DLD1 (cell line): Measurements from ENCODE around the gene MAP4K1.

ENCODE experiments used
- in situ Hi-C: cut with HindIII; loops from 2 replicates; pipeline ENCODE4 v1.10.0; 2017; ENCODE audit warnings: low sequenced_read_pairs

The MAP4K1 gene

GRCh38 chr19:38617764-38618589 is at the start of gene MAP4K1:
TSS of gene MAP4K1 (minus strand) at chr19:38617953. CDS start at chr19:38617895, 58 bp downstream.
- in situ Hi-C loops: no loop called here

GRCh38 chr19:38666663-38667511 is 49.1 kb upstream of the MAP4K1 start:
- in situ Hi-C loops: no loop called here

- in situ Hi-C loops: no loop called here
Measured at GRCh38 chr19:38665950-38666662, 48.4 kb upstream of the MAP4K1 start.

- in situ Hi-C loops: no loop called here
Measured at GRCh38 chr19:38665219-38665931, 47.6 kb upstream of the MAP4K1 start.

GRCh38 chr19:38664503-38665211 is 46.9 kb upstream of the MAP4K1 start:
- in situ Hi-C loops: no loop called here

- in situ Hi-C loops: no loop called here
Measured at GRCh38 chr19:38663957-38664502, 46.3 kb upstream of the MAP4K1 start.

GRCh38 chr19:38663156-38663651 is 45.5 kb upstream of the MAP4K1 start:
- in situ Hi-C loops: no loop called here

GRCh38 chr19:38662537-38663155 is 44.9 kb upstream of the MAP4K1 start:
- in situ Hi-C loops: no loop called here

GRCh38 chr19:38661996-38662395 is 44.2 kb upstream of the MAP4K1 start:
- in situ Hi-C loops: no loop called here

GRCh38 chr19:38661136-38661535 is 43.4 kb upstream of the MAP4K1 start:
- in situ Hi-C loops: no loop called here

GRCh38 chr19:38660724-38661123 is 43.0 kb upstream of the MAP4K1 start:
- in situ Hi-C loops: no loop called here

GRCh38 chr19:38658462-38659306 is 40.9 kb upstream of the MAP4K1 start:
- in situ Hi-C loops: no loop called here

GRCh38 chr19:38657633-38658222 is 40.0 kb upstream of the MAP4K1 start:
- in situ Hi-C loops: no loop called here

- in situ Hi-C loops: no loop called here
Measured at GRCh38 chr19:38656171-38656981, 38.6 kb upstream of the MAP4K1 start.

- in situ Hi-C loops: no loop called here
Measured at GRCh38 chr19:38655148-38655824, 37.5 kb upstream of the MAP4K1 start.

GRCh38 chr19:38654628-38655055 is 36.9 kb upstream of the MAP4K1 start:
- in situ Hi-C loops: no loop called here
